SKM-1 (cell line): ENCODE data around the gene TRIM5.
"Not testable (repeated sequence)": the region's sequence is repeated elsewhere in the genome, so short reads cannot be mapped to it uniquely, and the experiment has no call there.

ENCODE experiments used
- DNase-seq: peaks from one replicate; lab custom pipeline; 2025; ENCODE audit not compliant: unreplicated experiment; lab: John Stamatoyannopoulos, UW

Gene TRIM5

GRCh38 chr11:5690216-5690615 is 5.3 kb upstream of the TRIM5 start:
- DNase-seq: no peak

- DNase-seq: peak; percentile 95
These were observed 4.7 kb upstream of the TRIM5 start, which contains the start of gene TRIM22 for GRCh38 chr11:5689551-5689983. TSS of gene TRIM22 (plus strand) at chr11:5689790. CDS start at chr11:5696233, 6,443 bp downstream.

DNA sequence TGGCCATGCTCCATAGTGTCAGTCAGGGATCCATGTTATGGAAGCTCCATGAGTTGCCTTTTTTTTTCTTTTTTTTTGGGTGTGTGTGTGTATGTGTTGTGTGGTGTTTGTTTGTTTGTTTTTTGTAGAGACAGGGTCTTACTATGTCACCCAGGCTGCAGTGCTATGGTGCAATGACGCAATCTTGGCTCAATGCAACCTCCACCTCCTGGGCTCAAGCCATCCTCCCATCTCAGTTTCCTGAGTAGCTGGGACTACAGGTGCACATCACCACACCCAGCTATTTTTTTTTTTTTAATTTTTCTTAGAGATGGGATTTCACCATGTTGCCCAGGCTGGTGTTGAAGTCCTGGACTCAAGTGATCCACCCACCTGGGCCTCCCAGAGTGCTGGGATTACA is 3.6 kb upstream of the TRIM5 start:
- DNase-seq: no peak

DNA sequence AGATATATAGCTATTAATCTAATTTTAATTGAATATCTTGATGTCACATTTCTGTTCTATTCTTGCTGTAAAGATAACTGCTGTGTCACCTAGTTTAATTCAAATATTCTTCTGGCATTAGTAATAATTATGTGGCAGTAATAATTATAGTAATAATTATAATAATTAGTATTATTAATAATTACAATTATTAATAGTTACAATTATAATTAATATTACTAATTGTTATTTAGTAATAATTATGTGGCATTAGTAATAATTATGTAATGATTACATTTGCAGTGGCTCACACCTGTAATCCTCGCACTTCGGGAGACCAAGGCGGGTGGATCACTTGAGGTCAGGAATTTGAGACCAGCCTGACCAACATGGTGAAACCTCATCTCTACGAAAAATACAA is 1.6 kb upstream of the TRIM5 start:
- DNase-seq: no peak

DNA sequence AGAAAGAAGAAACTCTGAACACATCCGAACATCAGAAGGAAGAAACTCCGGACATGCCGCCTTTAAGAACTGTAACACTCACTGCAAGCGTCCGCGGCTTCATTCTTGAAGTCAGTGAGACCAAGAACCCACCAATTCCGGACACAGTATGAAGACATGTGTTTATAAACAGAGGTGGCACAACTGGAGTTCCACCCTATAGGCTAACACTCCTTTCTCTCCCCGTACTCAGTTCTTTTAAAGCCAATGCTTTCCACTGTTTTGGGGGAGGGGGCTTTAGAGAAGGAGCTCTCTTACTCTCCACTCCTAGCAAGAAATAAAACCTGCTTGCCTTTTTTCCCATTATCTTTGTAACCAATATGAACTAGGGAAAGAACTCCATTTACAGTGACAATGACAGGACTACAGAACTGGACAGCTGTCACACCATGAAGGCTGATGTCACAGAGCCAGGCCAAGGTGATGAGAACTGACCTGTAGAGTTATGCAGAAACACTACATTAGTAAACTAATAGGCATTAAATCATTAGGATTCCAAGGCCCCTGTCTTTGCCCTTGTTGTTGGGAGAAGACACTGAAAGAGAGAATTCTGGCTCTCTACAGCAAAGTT is 733 bp downstream of the TRIM5 start:
- no peak for DNase-seq

DNA sequence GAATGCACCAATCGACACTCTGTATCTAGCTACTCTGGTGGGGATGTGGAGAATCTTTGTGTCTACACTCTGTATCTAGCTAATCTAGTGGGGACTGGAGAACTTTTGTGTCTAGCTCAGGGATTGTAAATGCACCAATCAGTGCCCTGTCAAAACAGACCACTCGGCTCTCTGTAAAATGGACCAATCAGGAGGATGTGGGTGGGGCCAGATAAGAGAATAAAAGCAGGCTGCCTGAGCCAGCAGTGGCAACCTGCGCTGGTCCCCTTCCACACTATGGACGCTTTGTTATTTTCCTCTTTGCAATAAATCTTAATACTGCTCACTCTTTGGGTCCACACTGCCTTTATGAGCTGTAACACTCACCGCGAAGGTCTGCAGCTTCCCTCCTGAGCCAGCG is 1.3 kb downstream of the TRIM5 start:
- not testable (repeated sequence) for DNase-seq

DNA sequence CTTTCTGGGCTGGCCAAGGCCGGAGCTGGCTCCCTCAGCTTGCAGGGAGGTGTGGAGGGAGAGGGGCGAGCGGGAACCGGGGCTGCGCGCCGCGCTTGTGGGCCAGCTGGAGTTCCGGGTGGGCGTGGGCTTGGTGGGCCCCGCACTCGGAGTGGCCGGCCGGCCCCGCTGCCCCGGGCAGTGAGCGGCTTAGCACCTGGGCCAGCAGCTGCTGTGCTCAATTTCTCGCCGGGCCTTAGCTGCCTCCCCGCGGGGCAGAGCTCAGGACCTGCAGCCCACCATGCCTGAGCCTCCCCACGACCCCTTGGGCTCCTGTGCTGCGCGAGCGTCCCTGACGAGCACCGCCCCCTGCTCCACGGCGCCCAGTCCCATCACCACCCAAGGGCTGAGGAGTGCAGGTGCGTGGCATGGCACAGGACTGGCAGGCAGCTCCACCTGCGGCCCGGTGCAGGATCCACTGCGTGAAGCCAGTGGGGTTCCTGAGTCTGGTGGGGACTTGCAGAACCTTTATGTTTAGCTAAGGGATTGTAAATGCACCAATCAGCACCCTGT is 1.9 kb downstream of the TRIM5 start:
- DNase-seq: not testable (repeated sequence)

DNA sequence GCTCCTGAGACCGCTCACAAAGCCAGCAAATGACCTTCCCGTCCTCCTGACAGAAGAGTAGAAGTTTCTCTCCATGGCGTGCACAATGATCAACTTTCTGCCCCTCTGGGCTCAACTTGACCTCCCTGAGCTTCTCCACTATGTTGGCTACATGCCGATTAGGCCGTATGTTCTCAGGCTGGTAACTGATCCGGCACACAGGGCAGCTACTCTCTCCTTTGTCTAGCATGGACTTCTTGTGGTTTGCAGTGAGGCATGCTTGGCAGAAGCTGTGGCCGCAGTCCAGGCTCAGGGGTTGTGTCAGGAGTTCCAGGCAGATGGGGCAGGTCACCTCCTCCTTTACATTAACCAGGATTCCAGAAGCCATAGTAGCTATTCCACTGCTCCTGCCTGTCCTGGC is 5.1 kb downstream of the TRIM5 start:
- DNase-seq: no peak

DNA sequence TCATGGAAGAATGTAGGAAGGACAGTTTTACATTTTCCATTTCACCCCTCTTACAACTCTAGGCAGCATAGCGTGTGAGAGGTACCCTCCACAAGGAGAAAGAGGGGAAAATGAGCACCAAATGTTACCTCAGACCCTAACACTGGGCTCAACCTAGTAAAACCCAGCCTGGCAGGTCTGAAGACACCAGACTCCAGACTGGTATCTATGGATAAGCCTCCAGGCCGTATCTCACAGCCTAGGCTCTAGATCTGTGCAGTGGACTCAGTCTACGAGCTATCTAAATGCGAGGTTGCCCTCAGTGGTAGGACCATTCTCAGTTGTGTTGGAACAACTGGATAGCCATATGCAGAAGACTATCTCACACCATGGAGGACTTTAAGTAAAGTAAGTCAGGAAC is 10.5 kb downstream of the TRIM5 start:
- DNase-seq: no peak

DNA sequence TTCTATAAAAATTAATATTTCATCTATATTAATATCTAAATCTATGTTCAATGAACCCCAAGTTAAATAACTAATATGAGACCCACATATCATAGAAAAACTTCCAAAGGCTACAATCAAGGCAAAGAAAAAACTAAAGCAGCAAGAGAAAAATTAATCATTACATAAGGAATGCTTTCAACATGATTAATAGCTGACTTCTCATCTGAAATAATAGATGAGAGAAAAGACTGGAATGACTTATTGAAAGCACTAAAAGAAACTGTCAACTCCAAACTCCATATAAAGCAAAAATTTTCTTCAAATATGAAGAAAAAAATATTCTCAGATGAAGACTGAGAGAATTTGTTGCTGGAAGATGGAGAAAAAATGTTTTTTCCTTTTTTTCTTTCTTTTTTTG is 13.0 kb downstream of the TRIM5 start:
- no peak for DNase-seq

DNA sequence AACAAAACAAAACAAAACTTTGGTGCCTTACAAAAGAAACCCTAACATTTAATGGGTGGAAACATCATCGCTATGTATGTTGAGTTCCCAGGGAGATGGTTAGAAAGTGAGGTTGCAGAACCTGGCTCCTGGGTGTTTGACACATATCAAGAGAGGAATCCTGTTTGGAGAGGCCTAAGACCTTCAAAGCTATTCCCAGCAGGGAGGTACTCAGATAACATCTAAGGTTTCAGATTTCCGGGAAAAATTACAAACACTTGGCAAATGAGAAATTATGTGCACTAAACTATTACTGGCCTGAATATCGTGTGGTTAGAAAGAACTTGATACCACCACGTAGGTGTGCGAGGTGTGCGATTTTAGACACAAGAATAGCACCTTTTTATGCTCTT is 18.5 kb downstream of the TRIM5 start:
- no peak for DNase-seq

DNA sequence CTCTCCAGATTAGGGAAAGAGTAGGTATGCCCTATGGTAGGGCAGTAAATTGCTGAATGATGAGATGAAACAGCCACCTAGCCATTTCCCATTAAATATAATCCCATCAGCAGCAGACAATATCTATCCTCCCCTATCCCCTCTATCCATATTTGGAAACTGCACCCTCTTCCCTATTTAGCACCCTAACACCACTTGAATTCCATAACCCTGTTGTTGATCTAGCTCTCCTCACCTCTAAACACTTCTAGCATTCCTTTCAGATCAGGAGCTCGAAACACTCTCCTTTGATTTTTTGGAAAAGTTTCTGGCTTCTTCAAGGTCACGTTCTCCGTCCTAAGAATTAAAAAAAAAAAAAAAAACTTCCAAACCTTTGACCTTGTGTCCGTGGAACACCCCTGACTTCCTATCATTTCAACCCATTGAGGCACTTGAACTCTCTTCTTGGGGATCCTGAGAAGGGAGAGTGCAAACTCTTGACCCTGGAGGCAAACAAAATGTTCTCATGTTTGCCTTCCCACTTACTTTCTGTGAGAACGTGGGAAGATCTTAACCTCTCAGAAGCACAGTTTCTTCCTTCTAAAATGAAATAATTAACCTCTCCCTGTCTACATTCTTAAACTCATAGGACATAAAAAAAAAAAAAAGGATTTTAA is 19.0 kb downstream of the TRIM5 start:
- DNase-seq: no peak

GRCh38 chr11:5665051-5665570 is 19.8 kb downstream of the TRIM5 start:
- no peak for DNase-seq

GRCh38 chr11:5663511-5663910 is 21.4 kb downstream of the TRIM5 start:
- no peak for DNase-seq

DNA sequence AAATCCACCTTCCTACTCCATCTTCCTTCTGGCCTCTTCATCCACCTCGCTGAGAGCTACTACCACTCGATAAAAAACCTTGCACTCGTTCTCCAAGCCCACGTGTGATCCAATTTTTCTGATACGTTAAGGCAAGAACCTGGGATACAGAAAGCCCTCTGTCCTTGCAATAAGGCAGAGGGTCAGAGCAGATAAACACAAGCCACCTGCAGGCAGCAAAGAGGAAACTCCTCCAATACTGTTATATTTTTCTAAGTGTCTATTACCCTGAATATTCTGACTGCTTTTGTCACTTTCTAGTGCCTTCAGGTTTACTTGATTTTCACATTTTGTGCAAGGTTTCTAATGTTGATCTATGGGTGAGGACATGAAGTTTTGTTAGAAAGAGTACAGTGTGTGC is 26.6 kb downstream of the TRIM5 start:
- no peak for DNase-seq

DNA sequence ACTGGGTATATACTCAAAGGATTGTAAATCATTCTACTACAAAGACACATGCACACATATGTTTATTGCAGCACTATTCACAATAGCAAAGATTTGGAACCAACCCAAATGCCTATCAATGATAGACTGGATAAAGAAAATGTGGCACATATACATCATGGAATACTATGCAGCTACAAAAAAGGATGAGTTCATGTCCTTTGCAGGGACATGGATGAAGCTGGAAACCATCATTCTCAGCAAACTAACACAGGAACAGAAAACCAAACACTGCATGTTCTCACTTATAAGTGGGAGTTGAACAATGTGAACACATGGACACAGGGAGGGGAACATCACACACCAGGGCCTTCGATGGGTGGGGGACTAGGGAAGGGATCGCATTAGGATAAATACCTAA is 27.9 kb downstream of the TRIM5 start:
- not testable (repeated sequence) for DNase-seq

DNA sequence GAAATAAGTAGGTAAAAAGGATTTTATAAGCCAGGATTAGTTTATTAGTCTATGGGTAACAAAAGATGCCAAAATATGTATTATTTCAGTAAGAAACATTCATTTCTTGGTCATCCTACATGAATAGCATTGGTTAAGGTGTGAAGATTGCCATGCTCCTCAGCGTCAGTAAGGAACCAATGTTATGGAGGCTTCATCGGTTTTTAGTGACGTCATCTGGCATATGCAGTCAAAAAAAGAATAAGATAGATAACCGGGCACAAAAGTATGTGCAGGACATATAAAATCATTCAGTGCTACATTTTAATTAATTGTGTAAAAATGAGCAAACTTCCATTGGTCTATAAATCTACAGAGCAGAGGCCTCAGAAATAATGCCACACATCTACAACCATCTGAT is 29.4 kb downstream of the TRIM5 start:
- DNase-seq: no peak

DNA sequence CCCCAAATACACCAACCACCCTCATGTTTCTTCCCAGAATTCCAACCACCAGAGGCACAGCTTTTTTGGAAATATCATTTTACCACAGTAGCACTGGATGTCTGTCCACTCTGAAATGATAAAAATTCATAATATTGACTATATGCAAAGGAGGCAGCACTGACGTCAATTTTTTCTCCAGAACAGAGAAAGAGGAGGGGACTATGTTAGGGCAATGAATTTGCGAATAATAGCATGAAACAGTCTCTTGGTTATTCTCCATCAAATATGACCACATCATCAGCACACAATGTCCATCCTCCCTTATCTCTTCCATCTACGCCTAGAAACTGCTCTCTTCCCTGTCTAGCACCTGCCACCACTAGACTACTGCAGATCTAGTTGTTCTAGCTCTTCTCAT is 38.7 kb downstream of the TRIM5 start:
- no peak for DNase-seq

DNA sequence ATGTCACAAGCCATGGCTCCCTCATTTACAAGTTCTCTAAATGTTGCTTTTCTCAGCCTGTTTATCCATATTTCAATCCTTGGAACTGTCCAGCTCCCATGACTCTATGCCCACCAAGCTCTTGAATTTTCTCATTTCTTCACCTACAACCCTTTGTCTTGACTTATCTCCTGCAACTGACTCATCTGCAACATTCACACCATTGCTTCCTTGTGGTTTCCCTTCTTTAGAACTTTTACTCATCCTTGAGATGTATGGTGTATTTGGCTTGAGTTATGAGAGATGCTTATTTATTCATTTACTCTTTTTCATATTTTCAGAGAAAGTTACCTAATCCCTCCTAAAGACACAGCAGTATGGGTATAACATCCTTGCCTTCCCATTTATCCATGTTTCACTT is 41.3 kb downstream of the TRIM5 start:
- no peak for DNase-seq

GRCh38 chr11:5639953-5640352 is 44.9 kb downstream of the TRIM5 start:
- DNase-seq: no peak

GRCh38 chr11:5631969-5632635 is 52.8 kb downstream of the TRIM5 start:
- no peak for DNase-seq

DNA sequence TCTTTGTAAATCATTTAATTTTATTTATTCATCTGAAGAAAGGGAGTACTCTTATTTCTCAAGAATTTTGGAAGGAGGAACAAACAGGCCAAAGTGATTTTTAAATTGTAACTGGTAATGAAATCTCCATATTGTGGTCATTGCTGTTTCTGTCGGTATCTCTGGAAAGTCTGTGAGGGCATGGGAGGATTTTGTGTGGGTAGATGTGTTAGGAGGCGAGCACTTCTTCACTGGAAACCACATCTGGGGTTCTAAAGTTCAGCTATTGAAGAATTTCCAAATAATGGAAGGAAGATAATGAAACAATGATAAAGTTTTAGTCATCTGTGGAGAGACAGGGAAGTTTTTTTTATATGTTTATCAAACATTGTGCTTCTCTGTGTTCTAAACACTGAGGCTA is 53.5 kb downstream of the TRIM5 start:
- DNase-seq: no peak
